Choroid plexus epithelial cell (primary cell): ENCODE measurements around the gene CTBP2.

ENCODE experiments used
- DNase-seq: peaks from one replicate; pipeline ENCODE4 v3.0.0-alpha.2; 2010; ENCODE audit warnings: low read depth
- H3K4me3 ChIP-seq: 2 replicates; pipeline ENCODE4 v1.5.1; 2011; ENCODE audit warnings: low read depth, mild to moderate bottlenecking, control low read depth, low read length, moderate library complexity
- TF ChIP-seq, protein P1 (sequence below): conservative IDR thresholded peaks from 2 replicates; pipeline ENCODE4 v1.5.1; 2011; ENCODE audit warnings: low read depth, mild to moderate bottlenecking, control low read depth, inconsistent platforms, low read length, moderate library complexity

CTBP2 gene

DNA sequence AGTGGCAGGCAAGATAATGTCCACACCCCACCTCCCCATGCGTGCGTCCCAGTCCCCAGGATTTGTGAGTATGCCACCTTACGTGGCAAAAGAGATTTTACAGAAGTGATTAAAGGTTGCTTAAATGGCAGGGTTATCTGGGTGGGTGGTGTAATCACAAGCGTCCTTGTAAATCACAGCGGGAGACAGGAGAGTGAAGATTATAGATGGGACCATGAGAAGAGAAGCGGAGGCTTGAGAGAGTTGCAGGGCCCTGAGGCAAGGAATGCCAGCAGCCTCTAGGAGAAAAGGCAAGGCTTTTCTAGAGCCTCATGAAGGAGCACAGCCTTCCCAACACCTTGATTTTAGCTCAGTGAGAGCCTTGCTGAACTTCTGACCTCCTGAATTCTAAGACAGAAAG is 208.2 kb downstream of the CTBP2 start:
- TF ChIP-seq, protein P1, sequence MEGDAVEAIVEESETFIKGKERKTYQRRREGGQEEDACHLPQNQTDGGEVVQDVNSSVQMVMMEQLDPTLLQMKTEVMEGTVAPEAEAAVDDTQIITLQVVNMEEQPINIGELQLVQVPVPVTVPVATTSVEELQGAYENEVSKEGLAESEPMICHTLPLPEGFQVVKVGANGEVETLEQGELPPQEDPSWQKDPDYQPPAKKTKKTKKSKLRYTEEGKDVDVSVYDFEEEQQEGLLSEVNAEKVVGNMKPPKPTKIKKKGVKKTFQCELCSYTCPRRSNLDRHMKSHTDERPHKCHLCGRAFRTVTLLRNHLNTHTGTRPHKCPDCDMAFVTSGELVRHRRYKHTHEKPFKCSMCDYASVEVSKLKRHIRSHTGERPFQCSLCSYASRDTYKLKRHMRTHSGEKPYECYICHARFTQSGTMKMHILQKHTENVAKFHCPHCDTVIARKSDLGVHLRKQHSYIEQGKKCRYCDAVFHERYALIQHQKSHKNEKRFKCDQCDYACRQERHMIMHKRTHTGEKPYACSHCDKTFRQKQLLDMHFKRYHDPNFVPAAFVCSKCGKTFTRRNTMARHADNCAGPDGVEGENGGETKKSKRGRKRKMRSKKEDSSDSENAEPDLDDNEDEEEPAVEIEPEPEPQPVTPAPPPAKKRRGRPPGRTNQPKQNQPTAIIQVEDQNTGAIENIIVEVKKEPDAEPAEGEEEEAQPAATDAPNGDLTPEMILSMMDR = no peak
- no peak overlapping the region for H3K4me3 ChIP-seq
- DNase-seq = no peak

DNA sequence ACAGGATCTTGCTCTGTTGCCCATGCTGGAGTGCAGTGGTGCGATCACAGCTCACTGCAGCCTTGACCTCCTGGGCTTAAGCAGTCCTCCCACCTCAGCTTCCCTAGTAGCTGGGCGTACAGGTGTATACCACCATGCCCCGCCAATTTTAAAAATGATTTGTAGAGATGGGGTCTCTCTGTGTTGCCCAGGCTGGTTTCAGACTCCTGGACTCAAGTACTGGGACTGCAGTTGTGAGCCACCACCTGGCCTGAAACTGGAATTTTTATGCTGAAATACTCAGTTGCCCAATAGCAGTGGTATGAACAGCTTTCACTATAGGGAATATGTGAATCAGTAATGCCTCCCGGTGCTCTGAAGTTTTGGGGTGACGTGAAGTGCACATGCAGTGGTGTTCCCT is 210.8 kb downstream of the CTBP2 start:
- TF ChIP-seq, protein P1 = peak; percentile 34
- DNase-seq = peak; percentile 71
- H3K4me3 ChIP-seq = no peak overlapping the region

DNA sequence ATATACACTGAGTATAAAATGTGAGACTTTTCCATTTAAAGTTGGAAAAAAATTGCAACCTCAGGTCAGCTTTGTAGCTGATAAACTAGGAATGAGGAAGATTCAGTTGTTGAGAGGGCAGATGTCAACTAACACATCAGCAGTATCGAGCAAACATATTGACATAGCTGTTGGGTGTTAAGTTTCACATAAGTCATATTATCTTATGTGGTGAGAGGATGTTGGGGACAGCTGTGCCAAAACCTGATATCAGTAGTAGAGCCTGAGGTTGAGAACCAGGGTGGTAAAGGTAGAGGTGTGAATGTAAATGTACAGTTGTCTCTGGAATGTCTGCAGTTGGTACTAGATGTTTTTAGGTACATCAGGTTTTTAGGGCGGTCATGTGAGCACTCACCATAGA is 213.4 kb downstream of the CTBP2 start:
- DNase-seq = peak; percentile 46
- H3K4me3 ChIP-seq = no peak overlapping the region
- TF ChIP-seq, protein P1 = no peak

DNA sequence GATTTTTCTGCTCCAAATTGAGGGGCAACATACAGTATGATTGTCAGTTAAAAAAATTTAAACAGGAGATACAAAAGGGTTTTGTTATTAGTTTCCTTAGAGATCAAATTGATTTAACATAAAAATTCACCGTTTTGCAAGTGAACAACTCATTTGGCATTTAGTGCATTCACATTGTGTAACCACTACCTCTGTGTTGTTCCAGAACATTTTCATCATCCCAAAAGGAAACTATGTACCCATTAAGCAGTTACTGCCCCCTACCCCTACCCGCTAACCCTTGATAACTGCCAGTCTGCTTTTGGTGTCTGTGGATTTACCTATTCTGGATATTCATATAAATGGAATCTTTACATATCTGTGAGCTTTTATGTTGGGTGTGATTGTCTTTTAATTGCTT is 215.4 kb downstream of the CTBP2 start:
- TF ChIP-seq, protein P1 = no peak
- peak; percentile 76 for DNase-seq

DNA sequence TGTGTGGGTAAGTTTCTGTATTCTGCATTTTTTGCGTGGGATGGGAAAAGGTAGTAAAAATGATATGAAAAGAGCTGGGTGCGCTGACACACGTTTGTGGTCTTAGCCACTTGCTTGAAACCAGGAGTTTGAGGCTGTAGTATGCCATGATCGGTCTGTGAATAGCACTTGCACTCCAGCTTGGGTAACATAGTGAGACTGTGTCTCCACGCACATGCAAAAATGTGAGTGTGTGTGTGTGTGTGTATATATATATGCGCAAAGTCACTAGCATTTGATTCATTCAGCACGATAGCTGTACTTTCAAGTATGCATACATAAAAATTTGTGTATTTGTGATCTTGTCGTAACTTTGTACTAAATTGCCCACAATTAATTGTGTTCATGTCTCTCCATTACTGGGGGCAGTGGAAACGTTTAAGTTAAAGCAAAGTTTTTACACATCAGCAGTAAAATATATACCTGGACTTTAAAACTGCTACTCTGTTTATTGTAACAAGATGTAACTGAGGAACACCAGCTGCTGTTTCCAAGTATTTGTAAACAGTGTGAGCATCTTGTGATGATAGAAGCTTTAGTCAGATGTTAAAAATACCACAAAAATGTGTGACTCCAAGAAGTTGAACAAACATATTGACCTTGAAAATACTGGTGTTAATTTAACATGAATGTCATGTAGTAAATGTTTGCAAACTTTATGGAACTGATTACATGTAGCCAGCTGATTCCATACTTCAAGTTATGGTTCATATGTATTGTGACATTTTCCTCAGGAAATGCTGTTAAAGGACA is 216.9 kb downstream of the CTBP2 start:
- no peak overlapping the region for H3K4me3 ChIP-seq
- DNase-seq = peak; percentile 92
- TF ChIP-seq, protein P1 = no peak

More for the DNA sequence above, 215.4 kb downstream of the CTBP2 start:
- H3K4me3 ChIP-seq = no peak overlapping the region

DNA sequence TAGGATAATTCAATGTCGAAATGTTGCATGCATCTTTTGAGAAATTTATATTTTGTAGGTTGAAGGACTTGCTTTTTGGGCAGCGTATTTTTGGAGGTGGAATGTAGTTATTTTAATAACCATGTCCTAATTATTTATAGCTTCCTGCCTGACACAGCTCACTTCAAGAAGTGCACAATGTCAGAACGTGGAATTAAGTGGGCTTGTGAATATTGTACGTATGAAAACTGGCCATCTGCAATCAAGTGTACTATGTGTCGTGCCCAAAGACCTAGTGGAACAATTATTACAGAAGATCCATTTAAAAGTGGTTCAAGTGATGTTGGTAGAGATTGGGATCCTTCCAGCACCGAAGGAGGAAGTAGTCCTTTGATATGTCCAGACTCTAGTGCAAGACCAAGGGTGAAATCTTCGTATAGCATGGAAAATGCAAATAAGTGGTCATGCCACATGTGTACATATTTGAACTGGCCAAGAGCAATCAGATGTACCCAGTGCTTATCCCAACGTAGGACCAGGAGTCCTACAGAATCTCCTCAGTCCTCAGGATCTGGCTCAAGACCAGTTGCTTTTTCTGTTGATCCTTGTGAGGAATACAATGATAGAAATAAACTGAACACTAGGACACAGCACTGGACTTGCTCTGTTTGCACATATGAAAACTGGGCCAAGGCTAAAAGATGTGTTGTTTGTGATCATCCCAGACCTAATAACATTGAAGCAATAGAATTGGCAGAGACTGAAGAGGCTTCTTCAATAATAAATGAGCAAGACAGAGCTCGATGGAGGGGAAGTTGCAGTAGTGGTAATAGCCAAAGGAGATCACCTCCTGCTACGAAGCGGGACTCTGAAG is 217.8 kb downstream of the CTBP2 start:
- H3K4me3 ChIP-seq = no peak overlapping the region
- no peak for DNase-seq
- TF ChIP-seq, protein P1 = no peak
